ENCODE results near the gene OR51F2. TPM values are rescaled to one million over a fixed set of nuclear protein-coding genes. Genes with fewer than 3 reads are reported as not detected.
"Not testable (repeated sequence)": the region's sequence is repeated elsewhere in the genome, so short reads cannot be mapped to it uniquely, and the experiment has no call there.

OR51F2 gene
- total RNA-seq, 1 donor from 2014 or later = not detected

- no peaks in the 10 kb centered on the region for H3K36me3 ChIP-seq
- intact Hi-C loops (cut with DNase I) = no loop called here
- H3K9me3 ChIP-seq = no peaks in the 10 kb centered on the region
- TF ChIP-seq CTCF (IDR thresholded peaks at IDR 0.05) (no peak), POLR2A (IDR thresholded peaks at IDR 0.05) (no peak), POLR2AphosphoS5 (IDR thresholded peaks at IDR 0.05; ENCODE audit: insufficient read depth in 1 of 2, low read depth in 1 of 2) (no peak)
- no peak overlapping the region for H3K4me3 ChIP-seq
- DNase-seq (ENCODE audit: extremely low spot score in 2 of 2) = no peak
- no peak overlapping the region for H3K27ac ChIP-seq
- no peaks in the 10 kb centered on the region for H3K27me3 ChIP-seq
- no peaks in the 10 kb centered on the region for H3K4me1 ChIP-seq
Observed at GRCh38 chr11:4830346-4830745, 9.2 kb downstream of the OR51F2 start.

GRCh38 chr11:4830909-4831308 is 9.8 kb downstream of the OR51F2 start:
- no peak overlapping the region for H3K27ac ChIP-seq
- no peaks in the 10 kb centered on the region for H3K27me3 ChIP-seq
- no peaks in the 10 kb centered on the region for H3K36me3 ChIP-seq
- no peaks in the 10 kb centered on the region for H3K9me3 ChIP-seq
- intact Hi-C loops (cut with DNase I) = no loop called here
- DNase-seq (ENCODE audit: extremely low spot score in 2 of 2) = no peak
- H3K4me1 ChIP-seq = no peaks in the 10 kb centered on the region
- TF ChIP-seq CTCF (IDR thresholded peaks at IDR 0.05) (no peak), POLR2A (IDR thresholded peaks at IDR 0.05) (no peak)
- no peak overlapping the region for H3K4me3 ChIP-seq

GRCh38 chr11:4839851-4840549 is 18.9 kb downstream of the OR51F2 start:
- no peaks in the 10 kb centered on the region for H3K4me1 ChIP-seq
- H3K27me3 ChIP-seq = no peaks in the 10 kb centered on the region
- no peak overlapping the region for H3K27ac ChIP-seq
- no peaks in the 10 kb centered on the region for H3K36me3 ChIP-seq
- intact Hi-C loops (cut with DNase I) = no loop called here
- H3K9me3 ChIP-seq = no peaks in the 10 kb centered on the region
- no peak for DNase-seq (ENCODE audit: extremely low spot score in 2 of 2)
- TF ChIP-seq POLR2A (IDR thresholded peaks at IDR 0.05) (no peak), CTCF (IDR thresholded peaks at IDR 0.05) (no peak), POLR2AphosphoS5 (IDR thresholded peaks at IDR 0.05; ENCODE audit: insufficient read depth in 1 of 2, low read depth in 1 of 2) (no peak)
- H3K4me3 ChIP-seq = no peak overlapping the region

GRCh38 chr11:4848908-4849532 is 27.9 kb downstream of the OR51F2 start, which contains the start of gene OR51S1:
Gene OR51S1 (minus strand): TSS chr11:4849208. CDS start chr11:4849208, 0 bp downstream.
- no peak for DNase-seq (ENCODE audit: extremely low spot score in 2 of 2)
- H3K27me3 ChIP-seq = no peaks in the 10 kb centered on the region
- no peak for TF ChIP-seq CTCF (IDR thresholded peaks at IDR 0.05)
- TF ChIP-seq POLR2A (IDR thresholded peaks at IDR 0.05) = no peak
- no peak for TF ChIP-seq POLR2AphosphoS5 (IDR thresholded peaks at IDR 0.05; ENCODE audit: insufficient read depth in 1 of 2, low read depth in 1 of 2)
- intact Hi-C loops (cut with DNase I) = no loop called here
- H3K36me3 ChIP-seq = no peaks in the 10 kb centered on the region
- no peaks in the 10 kb centered on the region for H3K4me1 ChIP-seq
- H3K4me3 ChIP-seq = no peak within 1 kb of the TSS
- H3K9me3 ChIP-seq = no peaks in the 10 kb centered on the region
- H3K27ac ChIP-seq = no peak within 1 kb of the TSS

GRCh38 chr11:4851033-4851432 is 29.9 kb downstream of the OR51F2 start:
- DNase-seq (ENCODE audit: extremely low spot score in 2 of 2) = no peak
- no peak overlapping the region for H3K4me3 ChIP-seq
- H3K27ac ChIP-seq = no peak overlapping the region
- no peaks in the 10 kb centered on the region for H3K36me3 ChIP-seq
- TF ChIP-seq POLR2AphosphoS5 (IDR thresholded peaks at IDR 0.05; ENCODE audit: insufficient read depth in 1 of 2, low read depth in 1 of 2) (no peak), CTCF (IDR thresholded peaks at IDR 0.05) (no peak), POLR2A (IDR thresholded peaks at IDR 0.05) (no peak)
- H3K9me3 ChIP-seq = no peaks in the 10 kb centered on the region
- no peaks in the 10 kb centered on the region for H3K4me1 ChIP-seq
- no peaks in the 10 kb centered on the region for H3K27me3 ChIP-seq
- intact Hi-C loops (cut with DNase I) = no loop called here

- H3K9me3 ChIP-seq; intact Hi-C loops (cut with DNase I); H3K4me3 ChIP-seq; H3K27me3 ChIP-seq; H3K4me1 ChIP-seq; DNase-seq (ENCODE audit: extremely low spot score in 2 of 2); H3K27ac ChIP-seq; H3K36me3 ChIP-seq: not testable (repeated sequence)
Observed at GRCh38 chr11:4854286-4854685, 33.2 kb downstream of the OR51F2 start.

Measured in vagina (tissue), 2 donors.